Stimulated activated CD8-positive, alpha-beta memory T cell treated with anti-CD3 and anti-CD28 coated beads, Interleukin-2, amount 100 ng/mL, for 48 hours (primary cell): ENCODE results near the gene ZNF616.

Experiments
- DNase-seq, 2 donors: peaks; one replicate each; pipeline ENCODE4 v3.0.0-alpha.2; 2020; ENCODE audit warnings: low read depth in 2 of 2

The ZNF616 gene

DNA sequence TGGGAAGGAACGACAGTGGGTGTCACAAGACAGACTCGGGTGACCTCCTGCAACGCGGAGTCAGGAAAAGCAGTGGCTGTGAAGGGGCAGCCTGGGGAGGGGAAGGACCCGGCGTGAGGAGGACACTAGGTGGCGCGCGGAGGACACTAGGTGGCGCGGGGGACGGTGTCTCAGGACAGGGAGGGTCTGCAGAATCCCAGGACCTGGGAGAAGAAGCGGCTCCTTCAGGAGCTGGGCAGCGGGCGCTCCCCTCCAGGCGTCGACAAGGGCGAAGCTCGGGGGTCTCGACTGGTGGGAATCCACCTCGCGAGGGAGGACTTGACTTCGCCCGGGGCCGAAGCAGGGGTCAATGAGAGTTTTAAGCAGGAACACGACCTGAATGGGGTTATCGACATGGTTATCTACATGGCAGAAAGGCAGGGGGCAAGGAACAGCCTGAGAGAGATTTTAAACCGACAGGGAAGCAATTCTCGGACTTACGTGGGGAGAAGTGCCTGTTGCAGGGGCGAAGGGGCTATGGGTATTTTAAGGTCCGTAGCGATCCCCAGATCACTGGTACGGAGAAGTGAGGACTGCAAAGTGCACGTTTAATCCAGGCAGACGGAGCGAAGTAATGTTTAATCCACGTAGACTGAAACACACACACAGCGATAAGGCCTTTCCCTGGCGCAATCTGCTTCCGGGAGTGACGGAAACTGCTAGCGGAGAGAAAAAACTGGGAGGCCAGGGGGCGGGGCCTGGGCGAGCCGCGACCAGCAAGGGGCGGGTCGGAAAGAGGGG, at the start of gene ZNF616:
TSS of gene ZNF616 (minus strand) at position 687 of the 780 bp plus-strand sequence. CDS start 9,426 bp downstream, outside the sequence.
- DNase-seq, result peak; percentile 73 to 94

DNA sequence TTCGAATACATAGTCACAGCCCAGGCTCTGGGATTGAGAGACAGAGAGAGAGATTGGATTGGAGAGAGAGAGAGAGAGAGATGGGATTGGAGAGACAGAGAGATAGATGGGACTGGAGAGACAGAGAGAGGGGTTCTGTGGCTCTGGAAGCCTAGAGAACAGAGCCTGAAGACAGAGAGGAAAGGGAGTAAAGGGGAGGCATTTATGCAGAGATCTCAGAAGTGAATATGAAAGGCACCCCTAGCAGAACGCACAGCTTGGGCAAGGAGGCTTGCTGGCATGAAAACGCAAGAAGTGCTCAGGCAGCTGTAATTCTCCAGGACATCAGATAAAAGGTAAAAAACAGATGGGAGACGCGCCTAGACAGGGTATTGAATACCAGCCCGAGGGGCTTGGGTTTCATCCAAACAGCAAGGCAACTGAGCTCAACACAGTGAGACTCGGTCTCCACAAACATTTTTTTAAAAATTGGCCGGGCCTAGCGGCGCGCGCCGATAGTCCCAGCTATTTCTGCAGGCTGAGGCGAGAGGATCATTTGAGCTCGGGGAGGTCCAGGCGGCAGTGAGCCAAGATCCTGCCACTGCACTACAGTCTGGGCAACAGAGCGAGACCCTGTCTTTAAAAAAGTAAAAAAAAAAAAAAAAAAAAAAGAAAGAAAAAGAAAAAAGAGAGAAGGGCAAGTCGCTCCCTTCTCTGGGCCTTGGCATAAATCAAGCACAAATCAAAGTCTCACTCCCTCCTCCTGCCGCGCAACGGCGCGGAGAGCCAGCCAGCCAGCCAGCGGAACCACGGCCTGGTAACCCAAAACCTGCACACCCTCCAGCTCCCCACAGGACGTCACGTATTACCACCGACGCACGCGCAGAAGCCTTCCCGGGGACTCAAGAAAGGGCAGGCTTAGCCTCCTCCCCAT, 49.3 kb upstream of the ZNF616 start:
- no peak for DNase-seq

DNA sequence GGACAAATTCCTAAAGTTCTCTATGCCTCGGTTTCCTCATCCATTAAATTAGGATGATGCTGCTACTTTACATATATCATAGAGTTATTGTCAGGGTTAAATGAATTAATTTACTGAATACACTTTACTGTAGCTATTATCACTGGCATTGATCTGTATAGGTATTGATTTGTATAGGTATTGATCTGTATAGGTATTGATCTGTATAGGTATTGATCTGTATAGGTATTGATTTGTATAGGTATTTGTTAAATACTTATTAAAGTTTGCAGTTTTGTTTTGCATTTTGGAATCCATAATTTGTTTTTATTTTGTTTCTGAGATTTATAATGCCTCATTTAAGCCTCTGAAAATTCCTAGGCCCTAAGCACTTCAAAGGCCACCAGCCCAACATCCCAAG, 47.7 kb upstream of the ZNF616 start:
- DNase-seq, result no peak

DNA sequence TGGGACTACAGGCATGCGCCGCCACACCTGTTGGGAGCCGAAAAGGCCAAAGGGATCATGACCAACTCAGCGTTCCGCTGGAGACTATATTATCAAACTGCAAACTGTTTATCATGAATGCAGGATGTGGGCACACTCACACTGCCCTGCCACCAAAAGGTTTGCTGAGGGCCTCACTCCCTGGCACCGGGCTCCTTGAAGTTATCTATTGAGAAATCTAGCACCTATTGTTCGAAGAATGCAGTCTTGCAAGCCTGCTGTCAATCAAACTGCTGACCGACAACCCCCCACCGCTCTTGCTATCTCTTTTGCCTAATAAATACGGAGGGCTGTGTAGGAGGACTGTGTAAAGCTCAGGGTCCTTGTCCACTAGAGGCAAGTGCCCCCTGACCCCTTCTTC, 36.8 kb upstream of the ZNF616 start:
- no peak for DNase-seq

DNA sequence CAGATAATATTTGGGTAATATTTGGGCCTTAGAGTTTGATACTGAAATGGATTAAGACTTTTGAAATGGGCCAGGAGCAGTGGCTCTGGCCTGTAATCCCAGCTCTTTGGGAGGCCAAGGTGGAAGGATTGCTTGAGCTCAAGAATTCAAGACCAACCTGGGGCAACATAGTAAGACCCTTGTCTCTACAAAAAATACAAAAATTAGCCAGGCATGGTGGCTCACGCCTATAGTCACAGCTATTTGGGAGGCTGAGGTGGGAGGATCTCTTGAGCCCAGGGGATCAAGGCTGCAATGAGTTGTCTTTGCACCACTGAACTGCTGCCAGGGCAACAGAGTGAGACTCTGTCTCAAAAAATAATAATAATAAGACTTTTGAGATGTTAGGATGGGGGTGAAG, 32.6 kb upstream of the ZNF616 start:
- DNase-seq, result no peak

DNA sequence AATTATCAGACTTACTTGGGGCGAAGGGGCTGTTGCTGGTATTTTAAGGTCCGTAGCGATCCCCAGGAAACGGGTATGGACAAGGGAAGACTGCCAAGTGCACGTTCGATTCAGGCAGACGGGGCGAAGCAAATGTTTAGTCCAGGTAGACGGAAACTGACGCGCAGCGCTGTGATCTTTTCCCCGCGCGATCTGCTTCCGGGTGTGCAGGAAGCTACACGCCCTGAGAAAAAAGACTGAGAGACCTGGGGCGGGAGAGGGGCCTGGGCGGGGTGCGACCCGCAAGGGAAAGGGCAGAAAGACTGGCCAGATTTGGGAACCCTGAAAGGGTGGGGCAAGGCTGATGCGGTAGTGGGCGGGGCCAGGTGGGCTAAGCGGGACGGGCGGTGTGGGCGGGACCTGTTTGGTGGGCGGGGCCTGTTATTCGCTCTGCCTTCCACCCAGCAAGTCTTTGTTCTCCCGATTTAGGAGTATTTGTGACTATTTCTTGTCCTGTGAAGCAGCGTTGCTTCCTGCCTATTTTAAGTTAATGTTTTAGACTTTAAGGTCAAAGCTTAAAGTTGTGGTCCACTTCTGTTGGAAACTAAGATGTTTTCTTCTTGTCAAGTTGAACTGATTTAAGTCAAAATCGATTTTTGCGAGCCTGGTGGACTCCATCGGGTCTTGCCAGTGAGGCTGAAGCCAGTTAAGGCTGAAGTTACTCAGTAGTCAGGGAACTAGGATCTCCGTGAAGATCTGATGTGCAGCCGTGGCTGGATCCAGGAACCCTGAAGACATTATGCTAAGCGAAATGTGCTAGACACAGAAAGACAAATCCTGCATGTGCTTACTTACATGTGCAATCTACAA, 31.8 kb upstream of the ZNF616 start, which contains the start of gene ZNF836:
TSS of gene ZNF836 (minus strand) at position 301 of the 849 bp plus-strand sequence. CDS start 3,549 bp downstream, outside the sequence.
- DNase-seq, result peak; percentile 80 to 88

DNA sequence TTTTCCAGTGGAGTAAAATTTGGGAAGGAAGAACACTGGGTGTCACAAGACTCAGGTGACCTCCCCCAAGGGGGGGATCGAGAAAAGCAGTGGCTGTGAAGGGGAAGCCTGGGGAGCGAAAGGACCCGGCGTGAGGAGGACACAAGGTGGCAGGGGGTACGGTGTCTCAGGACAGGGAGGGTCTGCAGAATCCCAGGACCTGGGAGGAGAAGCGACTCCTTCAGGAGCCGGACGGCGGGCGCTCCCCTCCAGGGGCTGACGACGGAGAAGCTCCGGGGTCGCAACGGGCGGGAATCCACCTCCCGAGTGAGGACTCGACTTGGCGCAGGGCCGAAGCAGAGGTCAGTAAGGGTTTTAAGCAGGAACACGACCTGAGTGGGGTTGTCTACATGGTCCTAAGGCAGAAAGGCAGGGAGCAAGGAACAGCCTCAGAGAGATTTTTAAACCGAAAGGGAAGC, 31.2 kb upstream of the ZNF616 start:
- no peak for DNase-seq

DNA sequence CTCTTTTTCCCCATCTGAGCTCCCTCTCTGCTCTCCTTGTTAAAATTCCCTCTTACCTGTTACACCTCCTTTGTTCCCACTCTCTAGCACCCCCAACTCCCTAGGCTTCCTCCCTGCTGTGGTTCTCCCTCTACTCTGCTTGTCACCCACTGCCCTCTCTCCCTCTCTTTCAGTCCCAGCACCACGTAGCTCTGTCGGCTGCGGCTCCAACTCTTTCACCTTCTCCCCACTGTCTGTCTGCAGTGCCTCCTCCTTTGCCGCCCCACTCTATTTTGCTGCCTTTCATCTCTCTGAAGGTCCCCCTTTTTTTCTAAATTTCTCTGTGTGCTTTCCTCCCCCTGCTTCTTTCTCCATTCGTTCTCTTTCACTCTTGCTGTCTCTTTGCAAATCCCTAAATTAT, 30.6 kb upstream of the ZNF616 start:
- DNase-seq, result no peak

DNA sequence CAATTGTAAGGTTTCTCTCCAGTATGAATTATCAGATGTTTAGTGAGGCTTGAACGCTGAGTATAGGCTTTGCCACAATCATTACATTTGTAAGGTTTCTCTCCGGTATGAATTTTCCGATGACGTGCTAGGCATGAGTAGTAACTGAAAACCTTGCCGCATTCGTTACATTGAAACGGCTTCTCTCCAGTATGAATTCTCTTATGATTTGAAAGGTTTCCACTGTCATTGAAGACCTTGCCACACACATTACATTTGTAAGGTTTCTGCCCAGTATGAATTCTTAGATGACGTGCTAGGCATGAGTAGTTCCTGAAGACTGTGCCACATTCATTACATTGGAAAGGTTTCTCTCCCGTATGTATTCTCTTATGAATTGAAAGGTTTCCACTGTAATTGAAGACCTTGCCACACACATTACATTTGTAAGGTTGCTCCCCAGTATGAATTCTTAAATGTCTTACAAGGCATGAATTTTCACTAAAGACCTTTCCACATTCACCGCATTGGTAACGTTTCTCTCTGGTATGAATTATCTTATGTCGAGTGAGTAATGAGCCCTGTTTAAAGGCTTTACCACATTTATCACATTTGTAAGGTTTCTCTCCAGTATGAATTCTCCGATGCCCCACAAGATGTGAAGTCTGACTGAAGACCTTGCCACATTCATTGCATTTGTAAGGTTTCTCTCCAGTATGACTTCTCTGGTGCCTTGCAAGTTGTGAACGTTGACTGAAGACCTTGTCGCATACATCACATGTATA, 16.0 kb upstream of the ZNF616 start:
- no peak for DNase-seq

DNA sequence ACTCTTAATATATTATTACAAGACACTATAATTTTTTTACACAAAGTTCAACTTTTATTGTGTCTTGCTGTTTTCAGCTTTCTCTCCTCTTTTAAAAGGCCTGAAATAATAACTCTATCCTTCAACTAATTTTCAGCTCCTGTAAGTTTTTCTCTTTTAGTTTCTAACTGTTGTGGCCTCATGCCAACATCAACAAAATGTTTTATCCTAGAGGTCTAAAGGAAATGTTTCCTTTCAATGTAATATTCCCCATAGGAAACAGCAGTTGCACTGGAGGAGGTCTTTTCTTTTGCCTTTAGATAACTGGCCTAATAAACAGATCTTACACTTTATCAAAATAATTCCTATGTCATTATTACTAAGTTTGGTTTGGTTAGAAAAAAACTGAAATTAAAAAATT, 8.5 kb upstream of the ZNF616 start:
- DNase-seq, result no peak

DNA sequence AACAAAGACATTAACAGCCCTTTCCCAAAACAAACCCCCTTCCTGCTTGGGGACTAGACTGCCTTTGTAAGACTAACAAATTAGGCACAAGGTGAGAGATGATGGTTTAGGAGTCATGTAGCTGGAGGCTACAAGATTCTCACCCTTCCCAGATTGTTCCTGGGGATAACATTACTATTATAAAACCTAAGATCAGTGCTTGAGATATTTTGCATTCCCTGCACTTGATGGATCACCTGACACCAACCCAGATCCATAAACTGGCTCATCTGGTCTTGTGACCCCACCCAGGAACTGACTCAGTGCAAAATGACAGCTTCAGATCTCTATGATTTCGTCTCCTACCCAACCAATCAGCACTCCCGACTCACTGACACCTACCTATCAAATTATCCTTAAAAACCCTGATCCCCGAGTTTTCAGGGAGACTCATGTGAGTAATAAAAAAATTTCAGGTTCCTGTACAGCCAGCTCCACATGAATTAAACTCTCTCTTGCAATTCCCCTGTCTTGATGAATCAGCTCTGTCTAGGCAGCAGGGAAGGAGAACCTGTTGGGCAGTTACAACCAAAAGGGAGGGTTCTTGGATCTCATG, 2.4 kb upstream of the ZNF616 start:
- DNase-seq, result no peak

DNA sequence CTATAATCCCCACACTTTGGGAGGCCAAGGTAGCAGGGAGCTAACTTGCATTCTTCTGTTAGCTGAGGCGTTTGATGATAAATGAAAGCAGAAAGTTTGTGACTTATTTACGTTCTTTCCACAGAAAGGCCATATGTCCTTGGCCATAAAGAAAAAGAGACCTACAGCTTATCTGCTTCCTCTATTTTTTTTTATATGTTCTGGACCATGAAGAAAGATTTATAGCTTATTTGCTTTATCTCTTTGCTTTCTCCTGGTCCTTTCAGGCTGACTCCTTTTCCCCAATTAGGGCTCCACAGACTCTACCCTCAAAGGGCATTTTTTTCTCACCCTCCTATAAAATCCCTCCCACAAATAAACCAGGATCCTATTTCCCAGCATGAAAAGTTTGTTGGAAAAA, 1.5 kb upstream of the ZNF616 start:
- no peak for DNase-seq

DNA sequence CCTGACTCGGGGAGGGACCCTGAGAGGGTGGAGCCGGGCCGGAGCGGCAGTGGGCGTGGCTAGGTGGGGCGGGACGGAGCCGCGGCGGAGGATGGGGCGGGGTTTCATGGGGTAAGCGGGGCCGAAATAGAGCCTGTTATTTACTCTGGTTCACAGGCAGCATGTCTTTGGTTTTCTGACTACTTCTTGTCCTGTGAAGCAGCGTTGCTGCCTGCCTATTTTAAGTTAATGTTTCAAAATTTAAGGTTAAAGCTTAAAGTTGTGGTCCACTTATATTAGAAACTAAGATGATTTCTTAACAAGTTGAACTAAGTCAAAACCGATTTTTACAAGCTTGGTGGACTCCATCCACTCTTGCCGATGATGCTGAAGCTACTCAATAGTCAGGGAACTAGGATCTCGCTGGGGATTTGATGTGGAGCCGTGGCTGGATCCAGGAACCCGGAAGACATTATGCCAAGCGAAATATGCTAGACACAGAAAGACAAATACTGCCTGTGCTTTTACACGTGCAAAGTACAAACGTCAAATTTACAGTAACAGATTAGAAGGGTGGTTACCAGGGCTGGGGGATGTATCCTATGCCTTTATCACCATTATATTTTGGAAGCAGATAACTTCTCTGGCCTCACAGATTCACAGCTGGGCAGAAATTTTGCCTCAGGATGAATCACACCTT, 433 bp upstream of the ZNF616 start:
- peak in 1 of 2 donors; percentile 96 for DNase-seq

DNA sequence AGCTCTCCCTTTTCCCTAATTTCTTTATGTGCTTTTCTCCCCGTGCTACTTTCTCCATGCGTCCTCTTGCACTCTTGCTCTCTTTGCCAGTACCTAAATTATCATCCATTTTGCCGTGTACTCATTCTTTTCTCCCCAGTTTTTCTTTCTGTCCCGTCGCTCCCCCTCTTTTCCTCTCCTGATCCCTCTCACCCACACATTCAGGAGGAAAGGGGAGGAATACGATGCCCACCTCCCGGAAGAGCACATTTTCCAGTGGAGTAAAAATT, 821 bp downstream of the ZNF616 start:
- no peak for DNase-seq

DNA sequence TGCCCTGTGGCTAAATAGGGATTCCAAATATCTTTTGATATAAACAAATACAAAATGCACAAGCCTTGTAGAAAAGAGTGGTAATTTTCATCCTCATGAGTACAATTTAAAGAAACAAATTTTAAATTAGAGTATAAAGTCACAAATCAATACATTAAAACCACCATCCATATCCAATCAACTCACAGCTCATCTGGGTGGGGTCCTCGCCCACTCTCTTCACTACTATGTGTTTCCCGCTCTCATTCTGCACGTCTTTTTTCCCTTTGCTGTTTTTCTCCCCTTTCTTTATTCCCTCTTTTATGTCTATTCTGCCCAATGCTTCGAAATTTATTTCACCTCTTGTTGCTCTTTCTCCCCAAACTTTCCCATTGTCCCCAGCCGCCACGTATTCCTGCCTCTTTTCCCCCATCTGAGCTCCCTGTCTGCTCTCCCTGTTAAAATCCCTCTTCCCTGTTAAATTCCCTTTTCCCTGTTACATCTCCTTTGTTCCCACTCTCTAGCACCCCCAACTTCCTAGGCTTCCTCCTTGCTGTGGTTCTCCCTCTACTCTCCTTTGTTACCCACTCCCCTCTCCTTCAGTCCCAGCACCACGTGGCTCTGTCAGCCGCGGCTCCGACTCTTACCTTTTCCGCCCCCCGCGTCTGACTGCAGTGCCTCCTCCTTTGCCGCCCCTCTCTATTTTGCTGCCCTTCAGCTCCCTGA, 1.3 kb downstream of the ZNF616 start:
- peak; percentile 4 to 13 for DNase-seq

DNA sequence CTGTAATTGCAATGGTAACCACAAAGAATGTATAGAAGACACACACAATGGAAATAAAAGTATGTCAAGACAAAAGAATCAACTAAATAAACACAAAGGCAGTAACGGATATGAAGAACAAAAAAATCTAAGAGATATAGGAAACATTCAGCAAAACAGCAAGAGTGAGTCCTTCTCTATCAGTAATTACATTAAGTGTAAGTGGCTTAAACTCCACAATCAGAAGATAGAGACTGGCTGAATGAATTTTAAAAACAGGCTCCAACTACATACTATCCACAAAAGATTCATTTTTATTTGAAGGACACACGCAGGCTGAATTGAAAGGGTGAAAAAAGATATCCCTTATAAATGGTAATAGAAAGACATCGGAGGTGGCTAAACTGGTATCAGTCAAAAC, 19.5 kb downstream of the ZNF616 start:
- DNase-seq, result no peak

DNA sequence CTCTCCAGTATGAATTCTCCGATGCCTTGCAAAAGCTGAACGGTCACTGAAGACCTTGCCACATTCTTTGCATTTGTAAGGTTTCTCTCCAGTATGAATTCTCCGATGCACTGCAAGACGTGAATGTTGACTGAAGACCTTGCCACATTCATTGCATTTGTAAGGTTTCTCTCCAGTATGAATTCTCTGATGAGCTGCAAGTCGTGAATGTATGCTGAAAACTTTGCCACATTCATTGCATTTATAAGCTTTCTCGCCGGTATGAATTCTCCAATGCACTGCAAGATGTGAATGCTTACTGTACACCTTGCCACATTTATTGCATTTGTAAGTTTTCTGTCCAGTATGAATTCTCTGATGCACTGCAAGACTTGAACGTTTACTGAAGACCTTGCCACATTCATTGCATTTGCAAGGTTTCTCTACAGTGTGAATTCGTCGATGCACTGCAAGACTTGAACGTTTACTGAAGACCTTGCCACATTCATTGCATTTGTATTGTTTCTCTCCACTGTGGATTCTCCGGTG, 24.1 kb downstream of the ZNF616 start:
- no peak for DNase-seq

DNA sequence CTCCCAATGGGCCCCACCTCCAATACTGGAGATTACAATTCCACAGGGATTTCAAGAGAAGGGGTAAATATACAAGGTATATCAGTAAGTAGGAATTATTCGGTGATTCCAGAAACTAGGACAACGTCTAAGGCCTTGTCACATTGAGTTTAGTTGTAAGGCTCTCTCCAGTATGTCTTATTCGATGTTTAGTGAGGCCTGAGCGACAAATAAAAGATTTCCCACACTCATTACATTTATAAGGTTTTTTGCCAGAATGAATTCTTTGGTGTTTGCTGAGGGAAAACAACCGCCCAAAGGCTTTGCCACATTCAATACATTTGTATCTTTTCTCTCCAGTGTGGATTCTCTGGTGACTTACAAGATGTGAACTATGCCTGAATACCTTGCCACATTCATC, 25.0 kb downstream of the ZNF616 start:
- DNase-seq, result no peak

DNA sequence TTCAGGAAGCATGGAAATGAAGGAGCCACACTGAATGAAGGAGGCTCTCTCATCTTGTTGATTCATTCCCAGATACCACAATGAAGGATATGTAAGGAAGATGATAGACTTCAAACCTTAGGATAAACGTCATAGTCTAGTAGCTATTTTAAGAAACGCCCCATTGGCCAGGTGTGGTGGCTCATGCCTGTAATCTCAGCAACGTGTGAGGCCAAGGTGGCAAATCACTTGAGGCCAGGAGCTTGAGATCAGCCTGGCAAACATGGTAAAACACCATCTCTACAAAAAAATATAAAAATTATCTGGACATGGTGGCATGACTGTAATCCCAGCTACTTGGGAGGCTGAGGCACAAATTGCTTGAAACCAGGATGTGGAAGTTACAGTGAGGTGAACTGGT, 27.1 kb downstream of the ZNF616 start:
- no peak for DNase-seq
